Mesenteric fat pad (tissue), 1 donor: Measurements from ENCODE around the gene SCYGR6. TPM values are rescaled to one million over a fixed set of nuclear protein-coding genes. Genes with fewer than 3 reads are reported as not detected.
"Not testable (repeated sequence)": the region's sequence is repeated elsewhere in the genome, so short reads cannot be mapped to it uniquely, and the experiment has no call there.

Experiments
- DNase-seq: peaks from one replicate; pipeline ENCODE4 v3.0.0-alpha.2; 2020; ENCODE audit warnings: low spot score
- long read RNA-seq: library from polyadenylated mRNA; unstranded; transcript quantifications from one replicate; pipeline ENCODE4 v2.0.0, GENCODE V29; 2020
- total RNA-seq: library from RNA; stranded (reverse); fragmentation: NEBNext Ultra II Directional; extraction: Animal tissue kit (Norgen Biotek cat#: 25700); gene quantifications from one replicate; pipeline ENCODE4 v1.2.1, GENCODE V29; 2021
- donor health status: DM: yes; HTN: yes; CAD: no.

SCYGR6 gene, protein sequence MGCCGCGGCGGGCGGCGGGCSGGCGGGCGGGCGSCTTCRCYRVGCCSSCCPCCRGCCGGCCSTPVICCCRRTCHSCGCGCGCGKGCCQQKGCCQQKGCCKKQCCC
- not detected for total RNA-seq
- long read RNA-seq = 0 reads

DNA sequence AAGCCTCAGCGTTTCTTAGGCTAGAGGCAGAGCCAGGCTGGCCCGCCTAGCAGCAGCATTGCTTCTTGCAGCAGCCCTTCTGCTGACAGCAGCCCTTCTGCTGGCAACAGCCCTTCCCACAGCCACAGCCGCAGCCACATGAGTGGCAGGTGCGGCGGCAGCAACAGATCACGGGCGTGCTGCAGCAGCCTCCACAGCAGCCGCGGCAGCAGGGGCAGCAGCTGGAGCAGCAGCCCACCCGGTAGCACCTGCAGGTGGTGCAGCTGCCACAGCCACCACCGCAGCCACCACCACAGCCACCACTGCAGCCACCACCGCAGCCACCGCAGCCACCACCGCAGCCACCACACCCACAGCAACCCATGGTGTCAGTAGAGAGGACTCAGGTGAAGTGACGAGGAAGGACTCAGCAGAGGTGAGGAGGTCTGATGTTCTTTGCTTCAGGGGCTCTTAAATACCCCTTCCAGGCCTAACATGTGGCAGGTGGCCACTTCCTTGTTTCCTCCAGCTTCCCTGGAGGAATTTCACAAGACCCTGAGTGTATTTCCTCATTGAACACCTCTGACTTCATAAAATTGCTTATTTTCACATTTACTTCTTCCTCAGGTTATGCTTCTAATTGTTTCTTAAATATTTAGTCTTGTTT is at the start of gene SCYGR6:
TSS of gene SCYGR6 (minus strand) at position 364 of the 646 bp plus-strand sequence. CDS start at position 364, 0 bp downstream.
- no peak for DNase-seq

- no peak for DNase-seq
Measured at GRCh38 chr2:227774011-227774624, 49.6 kb upstream of the SCYGR6 start.

- no peak for DNase-seq
Measured at GRCh38 chr2:227772932-227773331, 48.4 kb upstream of the SCYGR6 start.

GRCh38 chr2:227772197-227772661 is 47.7 kb upstream of the SCYGR6 start:
- DNase-seq = no peak

GRCh38 chr2:227767830-227768229 is 43.3 kb upstream of the SCYGR6 start:
- no peak for DNase-seq

GRCh38 chr2:227766373-227766883 is 41.9 kb upstream of the SCYGR6 start:
- peak; percentile 90 for DNase-seq

DNA sequence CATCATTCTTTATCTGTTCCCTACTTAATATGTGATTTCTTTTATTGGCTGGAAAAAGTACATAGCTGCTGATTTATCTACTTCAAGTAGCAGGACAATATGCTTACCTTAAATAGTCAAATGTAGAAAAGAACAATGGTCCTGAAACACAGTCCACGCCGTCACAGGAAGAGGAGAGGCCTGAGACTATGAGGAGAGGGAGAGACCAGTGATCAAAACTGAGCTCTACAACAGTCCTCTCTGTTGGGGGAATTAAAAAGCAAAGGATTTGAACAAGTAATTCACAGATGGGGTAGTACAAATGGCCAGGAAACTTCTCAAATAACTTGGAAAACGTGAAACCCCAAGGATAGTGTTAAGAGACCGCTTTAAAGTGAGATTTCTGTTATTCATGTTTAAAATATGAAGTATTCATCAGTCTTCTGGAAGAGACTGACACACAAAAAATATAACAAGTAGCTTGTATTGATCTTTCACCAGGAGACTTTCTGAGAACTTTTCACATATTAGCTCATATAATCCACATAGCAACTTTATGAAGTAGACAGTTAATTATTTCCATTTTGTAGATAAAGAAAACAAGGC is 41.3 kb upstream of the SCYGR6 start:
- no peak for DNase-seq

DNA sequence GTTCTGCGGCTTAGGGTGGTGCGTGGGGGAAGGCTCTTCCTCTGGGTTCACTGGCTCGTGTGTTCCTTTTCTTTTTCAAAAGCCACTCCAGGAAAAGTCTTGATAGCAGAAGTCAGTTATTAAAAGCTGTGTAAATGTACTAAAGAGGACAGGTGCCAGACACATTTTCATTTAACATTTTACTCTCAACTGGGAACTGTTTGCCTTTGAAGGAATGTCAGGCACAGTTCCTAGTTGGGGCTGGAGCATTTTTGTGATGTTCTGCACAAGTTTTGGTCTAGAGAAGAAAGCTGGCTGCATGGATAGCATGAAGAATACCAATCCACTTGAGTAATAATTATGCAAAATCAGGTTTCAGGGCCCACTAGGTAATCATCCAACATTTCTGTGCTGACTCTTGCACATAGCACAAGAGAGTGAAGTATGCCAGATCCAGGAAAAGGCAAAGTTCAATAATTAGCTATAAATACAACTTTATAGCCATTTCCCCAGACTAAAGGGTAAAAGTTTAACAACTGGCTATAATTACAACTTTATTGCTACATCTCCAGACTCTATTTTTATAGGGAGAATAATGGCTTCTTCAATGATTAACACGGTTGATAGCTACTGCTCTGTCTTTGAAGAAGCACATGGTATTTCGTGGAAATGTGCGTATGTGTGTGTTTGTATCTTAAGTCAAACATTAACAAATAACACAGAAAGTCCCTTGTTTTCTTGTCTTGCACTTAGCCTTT is 37.4 kb upstream of the SCYGR6 start:
- DNase-seq = peak; percentile 1

DNA sequence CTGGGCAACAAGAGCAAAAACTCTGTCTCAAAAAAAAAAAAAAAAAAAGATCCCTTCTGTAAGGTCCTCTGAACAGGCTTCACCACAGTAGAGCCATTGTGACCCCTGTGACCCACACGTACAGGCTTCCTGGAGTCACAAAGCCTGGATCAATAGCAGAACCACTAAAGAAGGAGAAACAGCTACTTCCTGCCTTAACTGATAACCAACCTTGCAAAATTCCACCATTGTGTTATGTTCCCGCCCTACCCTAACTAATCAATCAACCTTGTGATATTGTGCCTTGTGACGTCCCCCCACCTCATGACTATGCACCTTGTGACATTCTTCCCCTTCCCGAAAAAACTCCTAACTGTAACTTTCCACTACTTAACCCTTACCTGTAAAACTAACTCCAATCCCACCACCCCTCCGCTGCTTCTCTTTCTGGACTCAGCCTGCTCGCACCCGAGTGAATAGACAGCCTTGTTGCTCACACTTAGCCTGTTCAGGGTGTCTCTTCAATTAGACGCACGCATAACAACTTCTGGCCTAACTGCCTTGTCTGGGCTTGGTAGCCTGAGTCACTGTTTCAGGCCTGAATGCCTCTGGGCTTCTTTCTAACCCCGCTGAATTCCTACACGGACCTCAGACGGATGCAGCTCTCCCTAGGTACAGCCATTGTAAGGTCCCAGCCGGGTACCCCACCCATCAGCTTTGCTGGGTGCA is 35.0 kb upstream of the SCYGR6 start:
- peak; percentile 64 for DNase-seq

DNA sequence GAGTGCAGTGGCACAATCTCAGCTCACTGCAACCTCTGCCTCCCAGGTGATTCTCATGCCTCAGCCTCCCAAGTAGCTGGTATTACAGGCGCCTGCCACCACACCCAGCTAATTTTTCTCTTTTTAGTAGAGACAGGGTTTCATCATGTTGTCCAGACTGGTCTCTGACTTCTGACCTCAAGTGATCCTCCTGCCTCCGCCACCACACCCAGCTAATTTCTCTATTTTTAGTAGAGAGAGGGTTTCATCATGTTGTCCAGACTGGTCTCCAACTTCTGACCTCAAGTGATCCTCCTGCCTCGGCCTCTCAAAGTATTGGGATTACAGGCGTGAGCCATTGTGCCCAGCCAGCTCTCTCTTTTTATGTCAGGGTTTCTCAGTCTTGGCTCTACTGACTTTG is 31.7 kb upstream of the SCYGR6 start:
- peak; percentile 35 for DNase-seq

- DNase-seq = peak; percentile 51
Measured at GRCh38 chr2:227748079-227748478, 23.5 kb upstream of the SCYGR6 start.

- no peak for DNase-seq
Measured at GRCh38 chr2:227745594-227745993, 21.0 kb upstream of the SCYGR6 start, which contains the start of gene SCYGR8. Gene SCYGR8, plus strand, starts transcription at chr2:227745894. Its CDS starts 0 bp downstream, at chr2:227745894.

- peak; percentile 28 for DNase-seq
Measured at GRCh38 chr2:227740705-227741104, 16.1 kb upstream of the SCYGR6 start.

DNA sequence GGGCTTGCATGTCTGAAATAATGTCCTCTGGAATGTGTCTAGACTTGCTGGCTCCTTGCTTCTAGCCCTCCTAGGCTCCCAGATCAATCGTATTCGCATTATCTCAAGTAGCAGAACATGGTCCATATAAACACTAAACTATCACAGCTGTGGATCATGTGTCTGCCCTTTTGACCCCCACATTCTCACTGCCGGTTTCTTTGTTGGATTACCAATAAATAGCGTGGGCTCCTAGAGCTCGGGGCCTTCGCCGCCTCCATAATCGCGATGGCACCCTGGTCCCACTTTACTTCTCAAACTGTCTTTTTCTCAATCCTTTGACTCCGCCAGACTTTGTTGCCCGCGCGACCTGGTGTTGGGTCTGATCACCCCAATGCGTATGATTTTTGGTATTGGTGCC is 14.8 kb upstream of the SCYGR6 start:
- peak; percentile 68 for DNase-seq

DNA sequence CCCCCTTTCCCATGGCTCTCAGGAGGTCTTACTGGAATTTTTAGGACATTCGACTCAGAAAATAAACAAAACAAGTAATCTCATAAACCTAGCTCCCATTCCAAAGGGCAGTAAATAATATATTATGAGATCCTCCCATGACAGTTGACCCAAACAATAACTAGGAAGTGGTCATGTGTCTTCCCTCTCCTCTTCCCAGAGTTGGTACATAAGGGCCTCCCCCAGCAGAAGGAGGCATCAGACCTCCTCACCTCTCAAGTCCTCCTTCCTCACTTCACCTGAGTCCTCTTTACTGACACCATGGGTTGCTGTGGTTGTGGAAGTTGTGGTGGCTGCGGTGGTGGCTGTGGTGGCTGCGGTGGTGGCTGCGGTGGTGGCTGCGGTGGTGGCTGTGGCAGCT is 3.5 kb upstream of the SCYGR6 start, which contains the start of gene SCYGR7:
TSS of gene SCYGR7 (plus strand) at position 301 of the 400 bp plus-strand sequence. CDS start at position 301, 0 bp downstream.
- DNase-seq = no peak

DNA sequence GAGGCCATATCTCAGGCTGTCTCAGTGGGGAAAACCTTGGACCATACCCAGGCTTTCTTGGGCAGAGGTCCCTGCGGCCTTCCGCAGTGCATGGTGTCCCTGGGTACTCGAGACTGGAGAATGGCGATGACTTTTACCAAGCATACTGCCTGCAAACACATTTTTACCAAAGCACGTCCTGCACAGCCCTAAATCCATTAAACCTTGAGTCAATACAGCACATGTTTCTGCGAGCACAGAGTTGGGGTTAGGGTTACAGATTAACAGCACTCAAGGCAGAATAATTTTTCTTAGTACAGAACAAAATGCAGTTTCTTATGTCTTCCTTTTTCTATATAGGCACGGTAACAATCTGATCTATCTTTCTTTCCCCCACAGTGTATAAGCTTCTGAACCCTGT is 1.7 kb downstream of the SCYGR6 start:
- not testable (repeated sequence) for DNase-seq

- DNase-seq = no peak
Measured at GRCh38 chr2:227720680-227721079, 3.9 kb downstream of the SCYGR6 start.

DNA sequence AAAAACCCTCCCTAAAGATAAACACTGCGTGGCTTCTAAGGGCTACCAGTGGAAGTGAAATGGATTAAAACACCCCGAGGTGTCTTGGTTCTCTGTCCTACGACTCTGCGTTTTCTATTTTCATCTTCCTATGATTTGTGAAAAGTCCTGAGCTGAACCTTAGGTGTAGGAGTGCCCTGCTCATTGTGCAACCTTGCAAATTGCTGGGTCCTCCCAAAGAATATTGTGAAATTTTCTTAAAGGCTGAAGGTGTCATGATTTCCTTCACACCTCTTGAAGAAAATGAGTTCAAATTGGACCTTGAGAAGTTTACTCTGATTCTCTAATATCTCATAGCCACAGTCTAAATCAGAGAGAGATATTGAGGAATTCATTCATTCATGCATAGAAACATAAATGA is 4.9 kb downstream of the SCYGR6 start:
- DNase-seq = no peak

DNA sequence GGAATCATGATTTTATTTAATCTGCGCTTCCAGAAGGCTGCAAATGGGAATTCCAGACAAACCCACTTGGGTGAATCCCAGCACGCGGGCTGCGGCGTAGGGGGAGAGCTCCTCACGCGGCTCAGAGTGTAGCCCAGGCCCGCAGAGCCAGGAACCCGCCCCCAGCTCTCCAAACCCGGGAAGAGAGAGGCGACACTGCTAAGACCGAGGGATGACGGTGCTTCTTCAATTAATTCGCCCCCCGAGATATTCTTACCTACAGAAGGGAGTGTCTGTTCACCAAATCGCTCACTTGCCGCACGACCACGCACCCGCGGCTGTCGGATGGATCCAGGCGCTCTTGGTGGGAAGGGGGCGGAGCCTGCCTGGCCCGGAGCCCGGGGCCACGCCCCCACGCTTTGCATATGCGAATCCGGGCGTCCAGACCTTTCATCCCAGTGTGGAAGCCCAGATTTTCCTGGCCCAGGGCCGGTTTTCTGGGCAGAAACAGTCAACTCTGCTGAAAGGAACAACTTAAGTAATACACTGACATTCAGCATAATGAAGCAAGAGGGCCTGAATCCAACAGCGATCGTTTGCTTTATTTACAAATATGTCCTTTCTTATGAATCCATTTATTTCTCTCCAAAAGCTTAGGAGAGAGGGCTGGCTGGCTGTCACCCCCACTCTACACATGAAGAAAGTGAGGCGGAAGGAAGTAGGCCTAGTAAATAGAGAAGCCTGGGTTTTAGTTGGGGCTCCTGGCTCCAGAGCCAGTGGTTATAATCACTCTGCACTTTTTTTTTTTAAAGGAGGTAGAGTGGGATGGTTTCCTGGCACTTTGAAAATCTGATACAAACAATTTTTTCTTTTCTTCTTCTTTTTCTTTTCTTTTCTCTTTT is 6.6 kb downstream of the SCYGR6 start, which contains the start of gene SLC19A3:
TSS of gene SLC19A3 (minus strand) at position 342 of the 881 bp plus-strand sequence. CDS start 15,710 bp downstream, outside the sequence.
- peak; percentile 96 for DNase-seq
